Epidermal melanocyte (primary cell): ENCODE data around the gene HOXB4.

ENCODE experiments used
- DNase-seq: peaks from one replicate; pipeline ENCODE4 v3.0.0; 2011; ENCODE audit warnings: low spot score; ENCODE audit not compliant: insufficient read length

Gene HOXB4

DNA sequence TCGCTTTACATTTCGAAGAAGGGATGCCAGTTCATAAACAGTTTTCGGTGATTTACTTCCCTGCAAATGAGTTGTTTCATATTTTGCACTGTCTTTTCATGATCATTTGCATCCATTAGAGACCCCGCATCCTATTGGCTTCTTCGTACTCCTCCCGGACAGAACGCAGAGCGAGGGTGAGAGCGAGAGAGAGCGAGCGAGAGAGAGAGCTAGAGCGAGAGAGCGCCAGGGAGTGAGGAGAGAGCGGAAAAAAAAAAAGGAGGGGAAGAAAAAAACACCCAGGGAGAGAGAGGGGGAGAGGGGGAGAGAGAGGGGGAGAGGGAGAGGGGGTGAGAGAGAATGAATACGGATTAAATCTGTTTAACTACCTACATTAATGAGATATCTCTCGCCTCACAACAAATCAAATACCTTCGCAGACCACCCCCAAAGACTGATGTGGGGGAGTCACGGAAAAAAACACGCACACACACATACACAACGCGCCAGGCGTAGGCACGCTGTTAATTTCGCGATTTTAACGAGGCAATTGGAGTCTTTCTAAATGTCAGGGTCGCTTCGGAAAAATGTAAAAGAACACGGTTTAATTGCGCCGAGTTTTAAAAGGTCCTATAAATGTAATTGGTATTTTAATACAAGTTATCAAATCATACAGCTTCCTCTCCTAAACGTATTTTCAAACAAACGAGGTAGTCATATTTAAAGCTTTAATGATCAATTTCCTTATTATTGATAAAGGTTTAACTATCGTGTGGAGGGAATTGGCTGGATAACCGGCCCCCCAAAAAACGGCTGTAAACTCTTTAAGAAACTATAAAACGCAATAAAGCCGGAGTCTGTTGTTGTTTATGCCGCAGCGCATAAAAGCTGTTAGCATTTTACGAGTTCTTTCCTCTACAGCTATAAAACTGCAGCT, 37.2 kb upstream of the HOXB4 start, which contains the start of gene HOXB8:
TSS of gene HOXB8 (minus strand) at position 246 of the 916 bp plus-strand sequence. CDS start 588 bp downstream, outside the sequence.
- no peak for DNase-seq

DNA sequence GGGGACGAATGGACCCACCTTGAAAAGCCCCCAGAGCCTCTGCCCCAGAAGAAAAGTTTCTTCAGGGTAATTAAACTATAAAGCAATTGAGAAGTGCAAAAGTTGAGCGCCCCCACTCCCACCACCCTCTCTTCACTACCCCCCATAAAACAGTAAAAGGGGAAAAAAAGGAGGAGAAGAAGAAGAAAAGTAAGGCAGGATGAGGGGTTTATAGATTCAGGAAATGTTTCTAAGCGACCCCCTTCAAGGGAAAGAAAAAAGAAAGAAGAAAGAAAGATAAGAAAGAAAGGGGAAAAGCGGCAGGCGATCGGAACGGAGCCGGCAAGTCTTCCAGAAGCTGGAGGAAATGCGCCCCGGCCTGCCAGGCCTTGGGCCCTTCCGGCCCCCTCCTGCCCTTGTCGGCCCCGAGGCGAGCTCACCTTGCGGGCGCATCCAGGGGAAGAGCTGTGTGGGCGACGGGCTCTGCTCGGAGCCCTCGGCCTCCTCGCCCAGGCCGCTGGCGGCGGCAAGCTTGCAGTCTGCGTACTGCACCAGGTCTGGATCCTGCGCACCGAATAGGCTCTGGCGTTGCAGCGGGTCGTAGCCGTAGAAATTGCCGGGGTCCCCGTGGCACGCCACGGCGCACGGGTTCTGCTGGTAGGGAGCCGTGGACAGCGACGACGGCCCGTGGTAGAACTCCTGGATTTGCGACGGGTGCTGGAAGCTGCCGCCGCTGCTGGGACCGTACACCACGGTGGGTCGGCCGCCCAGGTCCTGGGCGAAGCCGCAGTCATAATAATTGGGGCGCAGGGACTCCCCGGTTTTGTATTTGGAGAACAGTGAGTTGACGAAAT, 35.9 kb upstream of the HOXB4 start:
- no peak for DNase-seq

DNA sequence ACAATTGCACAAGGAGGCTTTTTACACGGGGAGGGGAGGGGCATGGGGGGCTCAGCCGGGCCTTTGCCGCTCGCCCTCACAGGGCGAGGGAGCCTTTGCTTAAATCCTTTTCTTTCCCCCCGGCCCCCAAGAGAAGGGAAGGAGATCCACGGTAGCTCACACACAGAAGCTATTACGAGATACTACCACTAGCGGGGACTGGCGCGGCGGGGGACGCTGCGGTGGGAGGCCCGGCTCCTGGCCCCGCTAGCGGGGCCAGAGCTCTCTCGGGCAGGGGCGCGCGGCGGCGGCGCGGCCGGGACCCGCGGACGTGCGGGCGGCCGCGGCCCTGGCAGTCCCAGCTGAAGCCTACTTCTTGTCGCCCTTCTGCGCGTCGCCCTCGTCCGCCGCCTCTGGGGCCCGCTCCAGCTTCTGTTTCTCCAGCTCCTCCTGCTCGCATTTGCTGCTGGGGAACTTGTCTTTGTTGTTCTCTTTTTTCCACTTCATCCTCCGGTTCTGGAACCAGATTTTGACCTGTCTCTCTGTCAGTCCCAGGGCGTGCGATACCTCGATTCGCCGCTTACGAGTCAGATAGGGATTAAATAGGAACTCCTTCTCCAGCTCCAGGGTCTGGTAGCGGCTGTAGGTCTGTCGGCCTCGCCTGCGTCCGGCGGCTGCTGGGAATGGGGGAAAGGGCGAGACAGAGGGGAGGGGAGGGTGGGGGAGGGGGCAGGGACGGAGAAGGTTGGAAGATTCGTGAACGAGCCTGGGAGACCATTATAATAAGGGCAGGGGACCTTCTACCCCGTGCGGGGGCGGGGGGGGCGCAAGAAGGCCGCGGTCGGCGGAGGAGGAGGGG, 34.9 kb upstream of the HOXB4 start:
- DNase-seq = no peak

- DNase-seq = no peak
Measured at GRCh38 chr17:48612456-48612853, 34.3 kb upstream of the HOXB4 start.

DNA sequence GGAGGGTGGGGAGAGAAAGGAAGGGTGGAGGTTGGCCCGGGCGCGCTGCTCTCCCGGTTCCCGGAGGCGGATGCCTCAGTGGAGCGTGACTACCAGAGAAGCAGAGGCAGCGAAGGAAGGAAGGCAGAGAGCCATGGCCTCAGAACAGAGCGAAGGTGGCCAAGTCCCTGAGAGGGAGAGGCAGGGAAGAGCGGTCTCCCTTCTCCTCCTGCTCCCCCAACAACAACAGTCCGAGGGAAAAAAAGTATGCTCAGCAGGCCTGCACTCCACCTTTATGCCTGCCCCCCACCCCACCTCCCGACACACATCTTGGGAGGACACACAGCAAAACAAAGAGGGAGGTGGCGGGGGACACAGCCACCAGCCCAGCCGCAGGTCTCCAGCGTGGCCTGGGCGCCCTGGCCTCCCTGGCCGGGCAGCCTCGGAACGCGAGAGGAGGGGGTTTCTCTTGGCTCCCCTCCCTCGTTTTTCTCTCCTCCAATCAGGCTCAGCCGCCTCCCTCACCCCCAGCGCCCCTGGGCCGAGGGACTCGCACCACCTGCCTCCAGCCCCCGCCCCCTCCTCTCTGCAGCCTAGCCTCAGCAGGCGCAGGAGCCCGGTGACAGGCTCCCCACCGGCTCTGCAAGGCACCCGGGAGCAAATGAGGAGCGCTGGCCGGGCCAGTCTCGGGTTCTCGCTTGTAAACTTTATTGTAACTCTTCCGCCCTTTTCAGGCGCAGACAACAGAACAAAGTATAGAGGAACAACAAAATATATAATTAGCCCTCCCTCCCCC, 33.7 kb upstream of the HOXB4 start:
- no peak for DNase-seq

GRCh38 chr17:48611213-48611612, 33.1 kb upstream of the HOXB4 start:
- no peak for DNase-seq

GRCh38 chr17:48610282-48611211, 32.4 kb upstream of the HOXB4 start, which contains the start of gene HOXB7:
HOXB7 (minus strand) TSS chr17:48611017; CDS start chr17:48610918, 99 bp downstream.
- DNase-seq = no peak

GRCh38 chr17:48609759-48610281, 31.7 kb upstream of the HOXB4 start:
- DNase-seq = no peak

- DNase-seq = no peak
Measured at GRCh38 chr17:48609033-48609432, 30.9 kb upstream of the HOXB4 start.

DNA sequence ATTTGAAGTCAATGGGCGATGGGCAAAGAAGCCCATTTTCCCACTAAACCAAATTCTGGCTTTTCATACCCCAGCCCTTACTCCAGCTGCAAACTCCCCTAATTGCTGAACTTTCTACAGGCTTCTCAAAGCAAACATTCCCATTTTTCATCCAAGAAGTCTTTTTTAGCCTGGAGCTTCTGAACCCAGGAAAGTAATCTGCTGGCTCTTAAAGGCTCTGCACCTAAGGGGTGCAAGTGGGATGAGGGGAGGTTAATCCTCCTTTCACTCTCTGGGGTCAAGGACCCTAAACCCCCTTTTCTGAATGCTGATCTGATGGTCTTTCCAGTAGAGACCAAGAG, 30.3 kb upstream of the HOXB4 start:
- no peak for DNase-seq

DNA sequence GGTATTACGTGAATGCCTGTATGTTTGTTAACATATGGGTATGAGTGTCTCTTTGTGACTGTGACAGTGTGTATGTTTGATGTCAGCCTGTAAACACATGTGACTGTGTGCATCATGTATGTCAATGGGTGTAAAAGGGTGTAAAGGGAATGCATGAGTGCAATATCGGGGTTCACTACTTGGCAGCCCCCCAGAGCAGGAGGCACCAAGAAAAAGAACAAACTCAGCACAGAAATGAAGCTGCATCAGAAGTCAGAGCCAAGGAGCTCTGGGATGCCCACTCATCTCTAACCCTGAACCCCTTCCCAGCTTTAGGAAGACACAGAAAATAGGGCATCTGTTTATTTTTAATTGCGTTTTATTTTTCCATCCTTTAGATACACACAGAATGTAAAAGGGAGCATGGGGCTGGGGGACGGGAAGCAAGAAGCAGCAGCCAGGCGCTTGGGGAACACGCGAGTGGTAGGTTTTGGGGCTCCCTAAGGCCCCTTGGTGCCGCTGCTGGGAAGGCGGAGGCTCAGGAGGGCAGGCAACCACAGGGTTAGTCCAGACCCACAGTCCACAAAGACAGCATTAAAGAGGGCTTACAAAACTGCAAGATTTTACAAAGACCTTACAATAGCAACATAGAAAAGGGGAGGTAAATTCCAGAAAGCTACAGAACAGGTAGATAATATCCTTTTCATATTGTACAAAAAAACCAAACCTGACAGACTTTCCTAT, 28.9 kb upstream of the HOXB4 start:
- no peak for DNase-seq

GRCh38 chr17:48605991-48606891, 28.1 kb upstream of the HOXB4 start:
- no peak for DNase-seq

DNA sequence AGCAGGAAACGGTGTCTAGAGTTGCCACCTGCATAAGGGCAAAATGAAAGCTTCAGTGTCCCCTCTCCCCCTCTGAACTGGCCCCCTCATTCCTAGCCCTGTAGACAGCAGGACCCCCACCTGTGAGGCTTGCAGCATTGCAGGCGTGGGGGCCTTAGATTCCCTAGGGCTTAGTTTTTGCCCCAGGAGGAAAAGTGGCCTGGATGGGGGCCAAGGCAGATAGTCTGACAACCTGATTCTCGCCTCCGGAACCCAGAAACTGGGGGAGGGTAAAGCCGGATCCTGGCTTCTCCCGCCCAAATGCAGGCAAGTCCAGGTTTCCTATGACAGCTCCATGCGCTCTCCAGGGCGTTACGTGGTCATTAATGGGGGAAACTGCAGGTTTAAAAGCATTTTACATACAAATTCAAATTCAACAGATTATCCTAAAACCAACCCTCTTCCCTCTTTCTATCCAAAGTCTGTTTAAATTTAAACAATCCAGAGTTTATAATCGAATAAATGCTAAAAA, 27.3 kb upstream of the HOXB4 start:
- no peak for DNase-seq

GRCh38 chr17:48604770-48605329, 26.7 kb upstream of the HOXB4 start, which contains the start of gene HOXB6:
HOXB6 (minus strand) TSS chr17:48604986; CDS start chr17:48598150, 6,836 bp downstream.
- DNase-seq = no peak

GRCh38 chr17:48603959-48604769, 26.0 kb upstream of the HOXB4 start:
- DNase-seq = no peak
